Subcutaneous adipose tissue (tissue), 4 donors: Measurements from ENCODE around the gene HOMEZ. TPM values are rescaled to one million over a fixed set of nuclear protein-coding genes. Genes with fewer than 3 reads are reported as not detected.

Experiments
- CTCF ChIP-seq: fragments of 450-650 bp; IDR thresholded peaks from one replicate; pipeline ENCODE4 v1.5.1; 2016; ENCODE audit warnings: low read depth, mild to moderate bottlenecking, control low read depth, antibody characterized with exemption, moderate library complexity
- total RNA-seq, 4 donors: library from RNA; depleted of rRNA; stranded (reverse); fragments of >200 nt; gene quantifications; one replicate each; pipeline ENCODE4 v1.1.0, GENCODE V29; 2016

The HOMEZ gene
- total RNA-seq, 4 donors from 2014 or later, result 5.4 to 11.1 (median 7.4) TPM

- no peak for TF ChIP-seq CTCF
Observed at GRCh38 chr14:23281247-23281646, 4.7 kb downstream of the HOMEZ start.

- no peak for TF ChIP-seq CTCF
Observed at GRCh38 chr14:23277189-23277588, 8.7 kb downstream of the HOMEZ start.

GRCh38 chr14:23275412-23275811 lies 10.5 kb downstream of the HOMEZ start:
- no peak for TF ChIP-seq CTCF

GRCh38 chr14:23269193-23269592 lies 16.7 kb downstream of the HOMEZ start:
- TF ChIP-seq CTCF, result no peak

GRCh38 chr14:23259426-23259825 lies 26.5 kb downstream of the HOMEZ start:
- no peak for TF ChIP-seq CTCF

- TF ChIP-seq CTCF, result no peak
Observed at GRCh38 chr14:23258256-23258655, 27.7 kb downstream of the HOMEZ start.

- TF ChIP-seq CTCF, result no peak
Observed at GRCh38 chr14:23252420-23253333, 33.3 kb downstream of the HOMEZ start.
